GM12878 (cell line): ENCODE measurements around the gene FBXO42.

Experiments
- CREB1 ChIP-seq: IDR thresholded peaks from 2 replicates; pipeline ENCODE4 v1.6.1; 2012; ENCODE audit warnings: low read depth, mild to moderate bottlenecking, inconsistent platforms
- ETV6 ChIP-seq, 2 experiments: fragments of 450-650 bp in 1 of 2; IDR thresholded peaks in 1 of 2; conservative IDR thresholded peaks in 1 of 2; 2 replicates each; pipeline ENCODE4 v1.6.1; 2014; ENCODE audit warnings: antibody characterized with exemption in 1 of 2, borderline replicate concordance in 1 of 2, low read depth in 1 of 2, mild to moderate bottlenecking in 1 of 2, moderate library complexity in 1 of 2
- EZH2 ChIP-seq: IDR thresholded peaks from 2 replicates; pipeline ENCODE4 v1.6.1; 2012; ENCODE audit warnings: low read depth, mild to moderate bottlenecking, control low read depth, inconsistent platforms, low read length, borderline replicate concordance; ENCODE audit not compliant: control insufficient read depth
- FOXM1 ChIP-seq: IDR thresholded peaks from 2 replicates; pipeline ENCODE4 v1.6.1; 2012; ENCODE audit warnings: low read depth, mild to moderate bottlenecking, inconsistent platforms, low read length, moderate library complexity
- NR2C1 ChIP-seq: fragments of 450-650 bp; IDR thresholded peaks from 2 replicates; pipeline ENCODE4 v1.6.1; 2017; ENCODE audit warnings: antibody characterized with exemption, mild to moderate bottlenecking, moderate library complexity
- POLR2A ChIP-seq: IDR thresholded peaks from 2 replicates; pipeline ENCODE4 v1.6.1; 2011; ENCODE audit warnings: low read depth, mild to moderate bottlenecking, low read length
- POLR2AphosphoS5 ChIP-seq: IDR thresholded peaks from 2 replicates; pipeline ENCODE4 v1.6.1; 2011; ENCODE audit warnings: mild to moderate bottlenecking, low read length, inconsistent platforms
- SREBF2 ChIP-seq: IDR thresholded peaks from 2 replicates; pipeline ENCODE4 v1.6.1; 2012; ENCODE audit warnings: mild to moderate bottlenecking, low read length
- ZNF274 ChIP-seq: IDR thresholded peaks from one replicate; pipeline ENCODE4 v1.8.0; 2011; ENCODE audit not compliant: insufficient read length, insufficient read depth
- TF ChIP-seq, protein P1 (sequence below), 3 experiments: IDR thresholded peaks in 2 of 3; conservative IDR thresholded peaks in 1 of 3; 2 replicates each; pipeline ENCODE4 v1.5.1; 2011; ENCODE audit warnings: low read depth in 3 of 3, low read length in 3 of 3, mild to moderate bottlenecking in 3 of 3, control low read depth in 2 of 3, moderate library complexity in 2 of 3, inconsistent platforms in 1 of 3, mixed read lengths in 1 of 3; ENCODE audit not compliant: control insufficient read depth in 2 of 3, insufficient read depth in 1 of 3; ENCODE audit errors: extremely low read depth in 1 of 3
- TF ChIP-seq, protein P2 (sequence below): fragments of 450-650 bp; IDR thresholded peaks from 2 replicates; pipeline ENCODE4 v1.6.1; 2017; ENCODE audit warnings: mild to moderate bottlenecking, low read depth, inconsistent platforms; ENCODE audit not compliant: poor library complexity, severe bottlenecking
- TF ChIP-seq, protein P3 (sequence below): IDR thresholded peaks from 2 replicates; pipeline ENCODE4 v1.6.1; 2012; ENCODE audit warnings: low read depth, low read length, improper control_type of control experiment
- TF ChIP-seq, protein P4 (sequence below): fragments of 450-650 bp; IDR thresholded peaks from 2 replicates; pipeline ENCODE4 v1.6.1; 2017; ENCODE audit warnings: mild to moderate bottlenecking

DNA sequence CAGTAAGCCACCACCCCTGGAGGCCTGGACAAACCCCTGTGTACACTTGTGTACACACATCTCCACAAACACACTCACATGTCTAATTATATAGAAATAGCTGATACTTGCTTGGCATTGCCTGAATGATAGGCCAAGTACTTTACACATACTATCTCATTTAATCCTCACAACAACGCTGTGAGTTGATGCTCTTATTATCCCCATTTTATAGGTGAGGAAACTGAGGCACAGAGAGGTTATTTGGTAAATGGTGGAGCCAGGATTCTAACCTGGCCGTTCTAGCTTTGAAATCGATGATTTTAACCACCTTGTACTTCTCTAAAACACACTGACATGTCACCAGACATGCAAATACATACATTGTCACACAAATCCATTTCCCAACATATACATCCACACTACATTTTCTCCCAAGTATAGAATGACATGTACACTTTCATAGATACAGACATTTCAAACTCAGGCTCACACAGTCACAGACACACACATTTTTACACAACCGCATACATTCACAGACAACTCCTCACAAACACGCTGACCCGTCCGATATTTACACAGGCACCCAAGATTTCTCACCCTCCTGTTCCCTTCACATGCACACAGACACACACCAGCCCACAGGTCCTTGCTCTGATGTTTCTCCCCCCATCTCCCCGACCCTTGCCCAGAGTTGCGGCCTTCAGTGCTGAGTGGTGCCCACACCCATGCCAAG is 143.0 kb downstream of the FBXO42 start:
- TF ChIP-seq, protein P1, sequence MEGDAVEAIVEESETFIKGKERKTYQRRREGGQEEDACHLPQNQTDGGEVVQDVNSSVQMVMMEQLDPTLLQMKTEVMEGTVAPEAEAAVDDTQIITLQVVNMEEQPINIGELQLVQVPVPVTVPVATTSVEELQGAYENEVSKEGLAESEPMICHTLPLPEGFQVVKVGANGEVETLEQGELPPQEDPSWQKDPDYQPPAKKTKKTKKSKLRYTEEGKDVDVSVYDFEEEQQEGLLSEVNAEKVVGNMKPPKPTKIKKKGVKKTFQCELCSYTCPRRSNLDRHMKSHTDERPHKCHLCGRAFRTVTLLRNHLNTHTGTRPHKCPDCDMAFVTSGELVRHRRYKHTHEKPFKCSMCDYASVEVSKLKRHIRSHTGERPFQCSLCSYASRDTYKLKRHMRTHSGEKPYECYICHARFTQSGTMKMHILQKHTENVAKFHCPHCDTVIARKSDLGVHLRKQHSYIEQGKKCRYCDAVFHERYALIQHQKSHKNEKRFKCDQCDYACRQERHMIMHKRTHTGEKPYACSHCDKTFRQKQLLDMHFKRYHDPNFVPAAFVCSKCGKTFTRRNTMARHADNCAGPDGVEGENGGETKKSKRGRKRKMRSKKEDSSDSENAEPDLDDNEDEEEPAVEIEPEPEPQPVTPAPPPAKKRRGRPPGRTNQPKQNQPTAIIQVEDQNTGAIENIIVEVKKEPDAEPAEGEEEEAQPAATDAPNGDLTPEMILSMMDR (IDR thresholded peaks at IDR 0.05 in 2 of 3, conservative IDR thresholded peaks at IDR 0.05 in 1 of 3; ENCODE audit: control insufficient read depth in 2 of 3, extremely low read depth in 1 of 3, insufficient read depth in 1 of 3, low read depth in 3 of 3, low read length in 3 of 3), result no peak
- TF ChIP-seq ZNF274 (no peak), FOXM1 (no peak), POLR2A (no peak), CREB1 (no peak), SREBF2 (no peak), POLR2AphosphoS5 (no peak), EZH2 (no peak), ETV6 (conservative IDR thresholded peaks at IDR 0.05 in 1 of 2, IDR thresholded peaks at IDR 0.05 in 1 of 2; ENCODE audit: borderline replicate concordance in 1 of 2, low read depth in 1 of 2) (no peak), NR2C1 (no peak)
- TF ChIP-seq, protein P2, sequence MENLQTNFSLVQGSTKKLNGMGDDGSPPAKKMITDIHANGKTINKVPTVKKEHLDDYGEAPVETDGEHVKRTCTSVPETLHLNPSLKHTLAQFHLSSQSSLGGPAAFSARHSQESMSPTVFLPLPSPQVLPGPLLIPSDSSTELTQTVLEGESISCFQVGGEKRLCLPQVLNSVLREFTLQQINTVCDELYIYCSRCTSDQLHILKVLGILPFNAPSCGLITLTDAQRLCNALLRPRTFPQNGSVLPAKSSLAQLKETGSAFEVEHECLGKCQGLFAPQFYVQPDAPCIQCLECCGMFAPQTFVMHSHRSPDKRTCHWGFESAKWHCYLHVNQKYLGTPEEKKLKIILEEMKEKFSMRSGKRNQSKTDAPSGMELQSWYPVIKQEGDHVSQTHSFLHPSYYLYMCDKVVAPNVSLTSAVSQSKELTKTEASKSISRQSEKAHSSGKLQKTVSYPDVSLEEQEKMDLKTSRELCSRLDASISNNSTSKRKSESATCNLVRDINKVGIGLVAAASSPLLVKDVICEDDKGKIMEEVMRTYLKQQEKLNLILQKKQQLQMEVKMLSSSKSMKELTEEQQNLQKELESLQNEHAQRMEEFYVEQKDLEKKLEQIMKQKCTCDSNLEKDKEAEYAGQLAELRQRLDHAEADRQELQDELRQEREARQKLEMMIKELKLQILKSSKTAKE, result no peak
- TF ChIP-seq, protein P3, sequence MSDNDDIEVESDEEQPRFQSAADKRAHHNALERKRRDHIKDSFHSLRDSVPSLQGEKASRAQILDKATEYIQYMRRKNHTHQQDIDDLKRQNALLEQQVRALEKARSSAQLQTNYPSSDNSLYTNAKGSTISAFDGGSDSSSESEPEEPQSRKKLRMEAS, result no peak
- TF ChIP-seq, protein P4, sequence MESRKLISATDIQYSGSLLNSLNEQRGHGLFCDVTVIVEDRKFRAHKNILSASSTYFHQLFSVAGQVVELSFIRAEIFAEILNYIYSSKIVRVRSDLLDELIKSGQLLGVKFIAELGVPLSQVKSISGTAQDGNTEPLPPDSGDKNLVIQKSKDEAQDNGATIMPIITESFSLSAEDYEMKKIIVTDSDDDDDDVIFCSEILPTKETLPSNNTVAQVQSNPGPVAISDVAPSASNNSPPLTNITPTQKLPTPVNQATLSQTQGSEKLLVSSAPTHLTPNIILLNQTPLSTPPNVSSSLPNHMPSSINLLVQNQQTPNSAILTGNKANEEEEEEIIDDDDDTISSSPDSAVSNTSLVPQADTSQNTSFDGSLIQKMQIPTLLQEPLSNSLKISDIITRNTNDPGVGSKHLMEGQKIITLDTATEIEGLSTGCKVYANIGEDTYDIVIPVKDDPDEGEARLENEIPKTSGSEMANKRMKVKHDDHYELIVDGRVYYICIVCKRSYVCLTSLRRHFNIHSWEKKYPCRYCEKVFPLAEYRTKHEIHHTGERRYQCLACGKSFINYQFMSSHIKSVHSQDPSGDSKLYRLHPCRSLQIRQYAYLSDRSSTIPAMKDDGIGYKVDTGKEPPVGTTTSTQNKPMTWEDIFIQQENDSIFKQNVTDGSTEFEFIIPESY, result no peak
